GM12892 (cell line): ENCODE data around the gene OOSP1.

ENCODE experiments used
- POLR2A ChIP-seq: IDR thresholded peaks from 2 replicates; pipeline ENCODE4 v1.6.1; 2011; ENCODE audit warnings: low read depth, low read length, control low read depth
- POLR2AphosphoS5 ChIP-seq: IDR thresholded peaks from 2 replicates; pipeline ENCODE4 v1.6.1; 2011; ENCODE audit warnings: low read depth, low read length, control low read depth

DNA sequence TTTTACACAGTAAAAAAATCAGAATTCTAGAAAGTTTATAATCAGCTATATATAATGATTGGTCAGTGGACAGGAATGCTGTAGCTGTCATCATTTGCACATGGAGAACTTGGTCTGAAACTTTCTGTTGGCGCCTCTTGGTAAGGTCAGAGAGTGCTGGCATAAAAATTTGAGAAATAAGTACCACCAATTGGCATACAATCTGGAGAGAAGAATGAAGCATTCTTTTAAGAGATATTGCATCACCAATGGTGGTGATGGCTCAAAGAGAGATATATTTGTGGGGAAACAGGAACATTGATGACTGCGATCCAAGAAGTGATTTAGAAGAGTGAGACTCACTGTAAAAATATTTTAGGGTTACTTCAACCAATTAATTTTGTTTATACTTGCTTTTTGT is 19.8 kb upstream of the OOSP1 start:
- TF ChIP-seq POLR2A (no peak), POLR2AphosphoS5 (no peak)
